A673 (cell line): ENCODE data around the gene TMEM178B. TPM values are rescaled to one million over a fixed set of nuclear protein-coding genes. Genes with fewer than 3 reads are reported as not detected.

Source experiments
- BruUV-seq: library from RNA; stranded (reverse); fragments of 400-500 nt; replicated peaks from 2 replicates; lab custom pipeline; 2021; lab: Mats Ljungman, UMichigan
- CTCF ChIA-PET: fragments of 300-600 bp; sonication (Branson Sonifier 250); formaldehyde crosslinking; loops from one replicate; lab custom pipeline; 2022; ENCODE audit warnings: antibody characterized with exemption; lab: Charles Lee
- POLR2A ChIA-PET: fragments of 300-600 bp; sonication (Branson Sonifier 250); formaldehyde crosslinking; loops from one replicate; lab custom pipeline; 2022; ENCODE audit warnings: antibody characterized with exemption; ENCODE audit not compliant: low non-redundant PET; lab: Charles Lee
- DNase-seq: peaks from one replicate; pipeline ENCODE4 v3.0.0-alpha.2; 2015; ENCODE audit warnings: low spot score
- H3K27ac ChIP-seq: fragments of 200-600 bp; sonication (generic); 2 replicates; pipeline ENCODE4 v1.5.1; 2016; ENCODE audit warnings: mixed run types, low read depth, mild to moderate bottlenecking, mixed read lengths, antibody characterized with exemption, low read length; ENCODE audit not compliant: poor library complexity, severe bottlenecking
- H3K27me3 ChIP-seq: fragments of 200-600 bp; sonication (generic); replicated peaks from 2 replicates; pipeline ENCODE4 v1.6.1; 2017; ENCODE audit warnings: mixed run types, low read depth, mild to moderate bottlenecking, mixed read lengths, antibody characterized with exemption, low read length; ENCODE audit not compliant: insufficient read depth, poor library complexity
- H3K36me3 ChIP-seq: fragments of 200-600 bp; sonication (generic); 2 replicates; pipeline ENCODE4 v1.6.1; 2016; ENCODE audit warnings: mixed run types, mild to moderate bottlenecking, mixed read lengths, antibody characterized with exemption, low read length; ENCODE audit not compliant: insufficient read depth, poor library complexity, severe bottlenecking
- H3K4me1 ChIP-seq: fragments of 200-600 bp; sonication (generic); 2 replicates; pipeline ENCODE4 v1.6.1; 2017; ENCODE audit warnings: mixed run types, mild to moderate bottlenecking, mixed read lengths, antibody characterized with exemption, low read length; ENCODE audit not compliant: insufficient read depth, poor library complexity, severe bottlenecking
- H3K4me3 ChIP-seq: fragments of 200-600 bp; sonication (generic); 2 replicates; pipeline ENCODE4 v1.5.1; 2016; ENCODE audit warnings: low read depth, mixed run types, mild to moderate bottlenecking, mixed read lengths, low read length; ENCODE audit not compliant: poor library complexity, severe bottlenecking
- H3K9me3 ChIP-seq: fragments of 200-600 bp; sonication (generic); 2 replicates; pipeline ENCODE4 v1.6.1; 2016; ENCODE audit warnings: mixed run types, low read depth, mild to moderate bottlenecking, mixed read lengths, antibody characterized with exemption, low read length; ENCODE audit not compliant: poor library complexity, severe bottlenecking
- CTCF ChIP-seq: fragments of 300-800, 200-600 bp; sonication (generic); conservative IDR thresholded peaks from 2 replicates; pipeline ENCODE4 v1.5.1; 2017; ENCODE audit warnings: low read depth, mild to moderate bottlenecking, antibody characterized with exemption, low read length, moderate library complexity, mixed read lengths
- EZH2 ChIP-seq: fragments of 200-600 bp; sonication (generic); IDR thresholded peaks from 2 replicates; pipeline ENCODE4 v1.6.1; 2017; ENCODE audit warnings: borderline replicate concordance, low read depth, mild to moderate bottlenecking, mixed read lengths, antibody characterized with exemption, low read length; ENCODE audit not compliant: poor library complexity, severe bottlenecking
- intact Hi-C: fragments of 100-400 bp; cut with micrococcal nuclease; formaldehyde crosslinking; loops from one replicate; pipeline ENCODE4 v1.10.0; 2022; ENCODE audit not compliant: unreplicated experiment
- total RNA-seq: library from RNA; stranded (reverse); gene quantifications from 2 replicates; pipeline ENCODE4 v1.2.3, GENCODE V29; 2021

Gene TMEM178B
- total RNA-seq, 1 experiment from 2014 or later: 2.8 TPM

- CTCF ChIA-PET: no interaction called here
- no peak for DNase-seq
- TF ChIP-seq EZH2 (no peak), CTCF (no peak)
- H3K9me3 ChIP-seq: no peaks in the 10 kb centered on the region
- BruUV-seq: no TSS peak
- H3K4me1 ChIP-seq: no peaks in the 10 kb centered on the region
- no peak overlapping the region for H3K27ac ChIP-seq
- POLR2A ChIA-PET: no interaction called here
- H3K4me3 ChIP-seq: no peak overlapping the region
- no peaks in the 10 kb centered on the region for H3K27me3 ChIP-seq
- H3K36me3 ChIP-seq: no peaks in the 10 kb centered on the region
- intact Hi-C loops: no loop called here
Observed at GRCh38 chr7:141522657-141523342, 448.9 kb downstream of the TMEM178B start.

- POLR2A ChIA-PET: no interaction called here
Observed at GRCh38 chr7:141525973-141526514, 452.2 kb downstream of the TMEM178B start.

GRCh38 chr7:141527076-141527475 lies 453.2 kb downstream of the TMEM178B start:
- no peaks in the 10 kb centered on the region for H3K9me3 ChIP-seq
- TF ChIP-seq EZH2 (no peak), CTCF (no peak)
- no peak overlapping the region for H3K4me3 ChIP-seq
- no peak overlapping the region for H3K27ac ChIP-seq
- no peaks in the 10 kb centered on the region for H3K4me1 ChIP-seq
- H3K36me3 ChIP-seq: no peaks in the 10 kb centered on the region
- POLR2A ChIA-PET: no interaction called here
- H3K27me3 ChIP-seq: no peaks in the 10 kb centered on the region
- intact Hi-C loops: no loop called here
- no peak for DNase-seq
- CTCF ChIA-PET: no interaction called here
- no TSS peak for BruUV-seq

More at GRCh38 chr7:141525973-141526514, 452.2 kb downstream of the TMEM178B start:
- Histone ChIP-seq H3K4me1 (no peaks in the 10 kb centered on the region), H3K27ac (no peak overlapping the region), H3K36me3 (no peaks in the 10 kb centered on the region), H3K4me3 (no peak overlapping the region), H3K27me3 (no peaks in the 10 kb centered on the region), H3K9me3 (no peaks in the 10 kb centered on the region)
- CTCF ChIA-PET: no interaction called here
- no TSS peak for BruUV-seq
- TF ChIP-seq CTCF (no peak), EZH2 (no peak)
- intact Hi-C loops: no loop called here
- DNase-seq: no peak
